Lung (tissue), 12 donors: ENCODE data around the gene CEP57L1. TPM values are rescaled to one million over a fixed set of nuclear protein-coding genes. Genes with fewer than 3 reads are reported as not detected.

ENCODE experiments used
- ATAC-seq: fragments of 200-7000 bp; cut with Tn5 transposase; one replicate; pipeline ENCODE4 v1.9.1; 2020; ENCODE audit warnings: moderate number of reproducible peaks; ENCODE audit not compliant: insufficient read depth, low FRiP score
- DNase-seq, 3 donors: peaks; one replicate each; pipeline ENCODE4 v3.0.0-alpha.2; 2013 to 2017
- H3K27ac ChIP-seq, 2 donors: one replicate each; pipeline ENCODE4 v1.5.1; 2013; ENCODE audit warnings: mild to moderate bottlenecking in 2 of 2, moderate library complexity in 2 of 2, control low read depth in 1 of 2, inconsistent platforms in 1 of 2, low read depth in 1 of 2, low read length in 1 of 2
- H3K27me3 ChIP-seq, 3 donors: one replicate each; pipeline ENCODE4 v1.5.1; 2013; ENCODE audit warnings: low read length in 2 of 3; ENCODE audit not compliant: control insufficient read depth in 3 of 3, insufficient read depth in 3 of 3
- H3K36me3 ChIP-seq, 4 donors: one replicate each; pipeline ENCODE4 v1.5.1; 2013; ENCODE audit warnings: low read length in 4 of 4, mild to moderate bottlenecking in 1 of 4, moderate library complexity in 1 of 4; ENCODE audit not compliant: control insufficient read depth in 4 of 4, insufficient read depth in 4 of 4
- H3K4me1 ChIP-seq, 5 donors: one replicate each; pipeline ENCODE4 v1.5.1; 2013; ENCODE audit warnings: low read length in 5 of 5, mild to moderate bottlenecking in 2 of 5, moderate library complexity in 1 of 5; ENCODE audit not compliant: control insufficient read depth in 5 of 5, insufficient read depth in 5 of 5
- H3K4me3 ChIP-seq: one replicate; pipeline ENCODE4 v1.5.1; 2013; ENCODE audit warnings: mild to moderate bottlenecking, control low read depth, moderate library complexity
- H3K9ac ChIP-seq, 2 donors: one replicate each; pipeline ENCODE4 v1.5.1; 2013; ENCODE audit warnings: low read length in 2 of 2, control low read depth in 1 of 2; ENCODE audit not compliant: insufficient read depth in 1 of 2
- H3K9me3 ChIP-seq, 4 donors: one replicate each; pipeline ENCODE4 v1.5.1; 2013; ENCODE audit warnings: low read length in 3 of 4, mild to moderate bottlenecking in 1 of 4, moderate library complexity in 1 of 4; ENCODE audit not compliant: control insufficient read depth in 4 of 4, insufficient read depth in 3 of 4
- WGBS, 2 donors: extraction: QIAGEN DNeasy Blood & Tissue Kit; methylation state at CpG; one replicate each; pipeline ENCODE4 v1.1.7; 2013; 5-methylcytosine and 5-hydroxymethylcytosine counted together
- polyA plus RNA-seq, 2 donors: library from polyadenylated mRNA; stranded (reverse); fragments of 200-250 nt; gene quantifications; one replicate each; pipeline ENCODE4 v1.2.1, GENCODE V29; 2013
- total RNA-seq, 2 donors: library from RNA; depleted of rRNA in 1 of 2; stranded (reverse); fragments of >200 nt in 1 of 2; gene quantifications; one replicate each; pipeline ENCODE4 v1.2.1, GENCODE V29; 2014 to 2021
- TF ChIP-seq, protein P1 (sequence below): IDR thresholded peaks from 2 replicates; pipeline ENCODE4 v1.5.1; 2012; ENCODE audit warnings: mild to moderate bottlenecking; ENCODE audit errors: control extremely low read depth, extremely low read depth
- donor health status: control.
- donor health status: control.
- donor health status: Bipolar disorder and iron deficiency.
- donor health status: healthy.
- donor health status: DM: yes; HTN: yes; CAD: no.

The CEP57L1 gene
- total and polyA plus RNA-seq, 4 donors, result 4.8 to 44.3 (median 8.2) TPM

GRCh38 chr6:109117346-109118035 lies 22.2 kb downstream of the CEP57L1 start:
- TF ChIP-seq, protein P1, sequence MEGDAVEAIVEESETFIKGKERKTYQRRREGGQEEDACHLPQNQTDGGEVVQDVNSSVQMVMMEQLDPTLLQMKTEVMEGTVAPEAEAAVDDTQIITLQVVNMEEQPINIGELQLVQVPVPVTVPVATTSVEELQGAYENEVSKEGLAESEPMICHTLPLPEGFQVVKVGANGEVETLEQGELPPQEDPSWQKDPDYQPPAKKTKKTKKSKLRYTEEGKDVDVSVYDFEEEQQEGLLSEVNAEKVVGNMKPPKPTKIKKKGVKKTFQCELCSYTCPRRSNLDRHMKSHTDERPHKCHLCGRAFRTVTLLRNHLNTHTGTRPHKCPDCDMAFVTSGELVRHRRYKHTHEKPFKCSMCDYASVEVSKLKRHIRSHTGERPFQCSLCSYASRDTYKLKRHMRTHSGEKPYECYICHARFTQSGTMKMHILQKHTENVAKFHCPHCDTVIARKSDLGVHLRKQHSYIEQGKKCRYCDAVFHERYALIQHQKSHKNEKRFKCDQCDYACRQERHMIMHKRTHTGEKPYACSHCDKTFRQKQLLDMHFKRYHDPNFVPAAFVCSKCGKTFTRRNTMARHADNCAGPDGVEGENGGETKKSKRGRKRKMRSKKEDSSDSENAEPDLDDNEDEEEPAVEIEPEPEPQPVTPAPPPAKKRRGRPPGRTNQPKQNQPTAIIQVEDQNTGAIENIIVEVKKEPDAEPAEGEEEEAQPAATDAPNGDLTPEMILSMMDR, result no peak
- Histone ChIP-seq H3K9me3 (no peaks in the 10 kb centered on the region), H3K36me3 (no peaks in the 10 kb centered on the region), H3K4me1 (peaks cover 2 to 31% (median 9%) of the 10 kb centered on the region in 5 donors), H3K9ac (no peak overlapping the region), H3K4me3 (no peak overlapping the region), H3K27ac (no peak overlapping the region), H3K27me3 (no peaks in the 10 kb centered on the region)
- 64 to 76% methylated on average over 5 of the region's 5 CpGs for WGBS, 2 donors
- ATAC-seq, result no peak
- DNase-seq, result no peak

GRCh38 chr6:109118337-109118736 lies 23.0 kb downstream of the CEP57L1 start:
- peaks cover 2 to 31% (median 9%) of the 10 kb centered on the region in 5 donors for H3K4me1 ChIP-seq
- ATAC-seq (no peak), DNase-seq (no peak)
- H3K9me3 ChIP-seq, result no peaks in the 10 kb centered on the region
- 79 to 83% methylated on average over 5 of the region's 5 CpGs for WGBS, 2 donors
- H3K27me3 ChIP-seq, result no peaks in the 10 kb centered on the region
- no peak overlapping the region for H3K4me3 ChIP-seq
- no peaks in the 10 kb centered on the region for H3K36me3 ChIP-seq
- H3K27ac ChIP-seq, result no peak overlapping the region
- H3K9ac ChIP-seq, result no peak overlapping the region
- TF ChIP-seq, protein P1, result no peak

DNA sequence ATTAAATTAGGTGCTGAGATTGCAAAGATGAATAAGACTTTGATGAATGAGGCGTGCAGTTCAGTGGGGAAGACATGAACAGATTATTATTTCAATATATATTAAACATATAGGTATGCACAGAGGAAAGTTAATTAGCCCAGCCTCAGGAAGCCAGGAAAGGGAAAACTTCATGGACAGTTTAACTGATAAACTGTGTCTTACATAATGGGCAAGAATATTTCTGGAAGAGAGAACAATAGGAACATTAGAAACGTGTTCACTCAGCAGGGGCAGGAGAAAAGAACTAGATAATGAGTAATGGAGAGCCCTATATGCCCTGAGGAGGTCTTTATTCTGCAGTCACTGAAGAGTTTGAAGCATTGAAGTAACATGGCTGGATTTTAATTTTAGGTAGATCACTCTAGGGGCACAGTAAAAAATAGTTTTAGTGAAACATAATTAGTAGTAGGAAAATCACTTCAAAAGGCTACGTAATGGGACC lies 23.6 kb downstream of the CEP57L1 start:
- H3K27ac ChIP-seq, result no peak overlapping the region
- TF ChIP-seq, protein P1, result no peak
- 81 to 86% methylated on average over 3 of the region's 3 CpGs for WGBS, 2 donors

More for the DNA sequence above, 23.6 kb downstream of the CEP57L1 start:
- Histone ChIP-seq H3K4me3 (no peak overlapping the region), H3K9me3 (no peaks in the 10 kb centered on the region), H3K9ac (no peak overlapping the region), H3K27me3 (no peaks in the 10 kb centered on the region), H3K36me3 (no peaks in the 10 kb centered on the region), H3K4me1 (peaks cover 2 to 31% (median 9%) of the 10 kb centered on the region in 5 donors)
- ATAC-seq, result no peak
- no peak for DNase-seq
